Measurements from ENCODE around the gene PLD1. TPM values are rescaled to one million over a fixed set of nuclear protein-coding genes. Genes with fewer than 3 reads are reported as not detected.
A peak's percentile ranks its signal among the peaks of the same experiment; 100 is the strongest.

PLD1 gene
- total RNA-seq, 1 donor from 2014 or later = 59.5 TPM

DNA sequence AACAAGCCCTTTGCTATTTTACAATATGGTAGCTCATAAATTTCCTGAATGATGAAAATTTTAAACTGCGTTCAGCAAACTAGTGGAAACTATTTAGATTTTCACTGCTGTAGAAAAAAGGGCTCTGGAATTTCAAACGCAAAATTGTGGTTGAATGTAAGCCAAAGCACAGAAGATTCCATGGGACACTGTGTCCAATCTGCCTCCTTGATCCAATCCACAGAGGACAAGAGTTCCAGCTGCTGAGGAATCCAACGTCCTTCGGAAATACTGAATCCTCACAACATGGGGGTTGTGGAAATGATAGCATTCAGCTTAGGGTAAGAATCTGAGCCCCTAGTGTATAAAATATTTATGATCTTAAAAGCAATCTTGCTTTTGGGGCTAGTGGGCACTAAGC is 161.0 kb downstream of the PLD1 start:
- Histone ChIP-seq H3K27ac (replicated peaks) (peak overlapping the region; percentile 83), H3K36me3 (peaks cover 12% of the 10 kb centered on the region), H3K4me1 (peaks cover 92% of the 10 kb centered on the region), H3K9me3 (replicated peaks) (no peaks in the 10 kb centered on the region), H3K27me3 (ENCODE audit: low read depth) (no peaks in the 10 kb centered on the region), H3K4me3 (no peak overlapping the region)
- intact Hi-C loops (cut with micrococcal nuclease) = loop anchor here (10.0 kb wide), 1 partner anchor 116 kb away; no protein-coding TSS in a partner anchor
- no peak for DNase-seq
- TF ChIP-seq, protein P1, sequence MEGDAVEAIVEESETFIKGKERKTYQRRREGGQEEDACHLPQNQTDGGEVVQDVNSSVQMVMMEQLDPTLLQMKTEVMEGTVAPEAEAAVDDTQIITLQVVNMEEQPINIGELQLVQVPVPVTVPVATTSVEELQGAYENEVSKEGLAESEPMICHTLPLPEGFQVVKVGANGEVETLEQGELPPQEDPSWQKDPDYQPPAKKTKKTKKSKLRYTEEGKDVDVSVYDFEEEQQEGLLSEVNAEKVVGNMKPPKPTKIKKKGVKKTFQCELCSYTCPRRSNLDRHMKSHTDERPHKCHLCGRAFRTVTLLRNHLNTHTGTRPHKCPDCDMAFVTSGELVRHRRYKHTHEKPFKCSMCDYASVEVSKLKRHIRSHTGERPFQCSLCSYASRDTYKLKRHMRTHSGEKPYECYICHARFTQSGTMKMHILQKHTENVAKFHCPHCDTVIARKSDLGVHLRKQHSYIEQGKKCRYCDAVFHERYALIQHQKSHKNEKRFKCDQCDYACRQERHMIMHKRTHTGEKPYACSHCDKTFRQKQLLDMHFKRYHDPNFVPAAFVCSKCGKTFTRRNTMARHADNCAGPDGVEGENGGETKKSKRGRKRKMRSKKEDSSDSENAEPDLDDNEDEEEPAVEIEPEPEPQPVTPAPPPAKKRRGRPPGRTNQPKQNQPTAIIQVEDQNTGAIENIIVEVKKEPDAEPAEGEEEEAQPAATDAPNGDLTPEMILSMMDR (IDR thresholded peaks at IDR 0.05; ENCODE audit: borderline replicate concordance) = peak; percentile 17

DNA sequence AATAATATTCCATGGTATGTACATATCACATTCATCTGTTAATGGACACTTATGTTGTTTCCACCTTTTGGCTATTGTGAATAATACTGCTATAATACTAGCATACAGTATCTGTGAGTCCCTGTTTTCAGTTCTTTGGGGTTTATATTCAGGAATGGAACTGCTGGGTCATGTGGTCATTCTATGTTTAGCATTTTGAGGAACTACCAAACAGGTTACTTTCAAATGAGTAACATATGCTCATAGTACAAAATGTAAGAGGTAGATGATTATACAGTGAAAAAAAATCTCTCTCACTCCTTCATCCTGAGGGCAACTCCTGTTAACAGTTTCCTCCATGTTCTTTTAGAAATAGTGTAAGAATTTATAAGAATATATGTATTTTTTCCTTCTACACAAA is 162.2 kb downstream of the PLD1 start:
- TF ChIP-seq, protein P1 (IDR thresholded peaks at IDR 0.05; ENCODE audit: borderline replicate concordance) = no peak
- Histone ChIP-seq H3K4me1 (peaks cover 92% of the 10 kb centered on the region), H3K4me3 (no peak overlapping the region), H3K27ac (replicated peaks) (peak overlapping the region; percentile 83), H3K36me3 (peaks cover 5% of the 10 kb centered on the region), H3K27me3 (ENCODE audit: low read depth) (no peaks in the 10 kb centered on the region), H3K9me3 (replicated peaks) (no peaks in the 10 kb centered on the region)
- intact Hi-C loops (cut with micrococcal nuclease) = loop anchor here (10.0 kb wide), 1 partner anchor 117 kb away; no protein-coding TSS in a partner anchor
- no peak for DNase-seq

DNA sequence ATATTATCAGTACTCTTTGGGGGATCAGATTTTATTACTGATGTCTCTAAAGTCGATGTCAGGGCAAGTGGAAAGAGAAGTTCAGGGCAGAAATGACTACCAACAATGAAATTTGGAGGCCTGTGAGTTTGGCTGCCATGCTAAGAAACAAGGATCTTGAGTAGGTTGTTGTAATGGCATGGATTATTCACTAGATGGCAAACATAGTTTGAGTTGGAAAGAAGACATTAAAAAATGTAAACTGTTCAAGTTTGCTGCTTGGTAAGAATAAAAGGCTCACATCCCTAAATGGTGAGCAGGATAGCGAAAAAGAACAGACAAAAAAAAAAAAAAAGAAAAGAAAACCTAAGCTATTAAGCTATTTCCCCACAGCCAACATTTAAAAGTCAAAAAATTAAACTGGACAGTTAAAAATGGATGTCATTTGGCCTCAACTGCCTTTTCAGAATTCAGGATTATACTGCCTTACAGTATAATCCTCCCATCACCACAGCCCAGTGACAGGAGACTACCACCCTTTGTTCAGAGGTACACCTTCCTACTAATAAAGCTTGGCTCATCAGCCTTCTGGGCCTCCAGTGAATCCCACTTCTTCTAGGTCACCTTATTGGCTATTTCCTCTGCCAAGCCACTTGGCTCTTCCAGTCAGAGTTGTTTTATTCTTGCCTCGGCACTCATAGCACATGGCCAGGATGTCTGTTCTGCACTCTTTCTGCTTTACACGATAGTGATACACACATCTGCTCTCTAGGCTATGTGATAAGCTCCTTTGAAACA is 163.7 kb downstream of the PLD1 start:
- peaks cover 92% of the 10 kb centered on the region for H3K4me1 ChIP-seq
- no peak for DNase-seq
- intact Hi-C loops (cut with micrococcal nuclease) = loop anchor here (10.0 kb wide), 1 partner anchor 118 kb away; no protein-coding TSS in a partner anchor
- no peaks in the 10 kb centered on the region for H3K27me3 ChIP-seq (ENCODE audit: low read depth)
- H3K4me3 ChIP-seq = no peak overlapping the region
- peak overlapping the region; percentile 83 for H3K27ac ChIP-seq (replicated peaks)
- TF ChIP-seq, protein P1 (IDR thresholded peaks at IDR 0.05; ENCODE audit: borderline replicate concordance) = peak; percentile 70
- peaks cover 12% of the 10 kb centered on the region for H3K36me3 ChIP-seq
- H3K9me3 ChIP-seq (replicated peaks) = no peaks in the 10 kb centered on the region

DNA sequence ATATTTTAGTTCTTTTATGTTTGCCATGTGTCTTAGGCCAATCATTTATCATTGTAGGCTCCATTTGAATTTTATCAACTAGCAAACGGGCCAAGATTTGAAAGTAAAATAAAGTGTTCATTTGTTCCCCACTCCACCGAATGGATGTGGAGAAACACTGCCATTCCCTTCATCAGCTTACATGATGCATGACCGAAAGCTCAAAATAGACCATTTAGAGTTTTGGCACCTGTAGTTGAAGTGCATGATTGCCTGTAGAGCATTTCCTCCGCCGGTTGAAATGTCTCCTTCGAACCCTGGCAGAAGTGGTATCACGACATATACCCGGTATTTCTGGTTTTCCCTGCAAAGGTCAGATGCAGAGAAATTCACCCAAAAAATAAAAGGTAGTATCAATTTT is 165.6 kb downstream of the PLD1 start:
- peaks cover 11% of the 10 kb centered on the region for H3K36me3 ChIP-seq
- no peaks in the 10 kb centered on the region for H3K9me3 ChIP-seq (replicated peaks)
- peaks cover 93% of the 10 kb centered on the region for H3K4me1 ChIP-seq
- H3K4me3 ChIP-seq = no peak overlapping the region
- peak overlapping the region; percentile 83 for H3K27ac ChIP-seq (replicated peaks)
- TF ChIP-seq, protein P1 (IDR thresholded peaks at IDR 0.05; ENCODE audit: borderline replicate concordance) = no peak
- no peak for DNase-seq
- H3K27me3 ChIP-seq (ENCODE audit: low read depth) = no peaks in the 10 kb centered on the region
- intact Hi-C loops (cut with micrococcal nuclease) = loop anchor here (10.0 kb wide), 1 partner anchor 120 kb away; no protein-coding TSS in a partner anchor

DNA sequence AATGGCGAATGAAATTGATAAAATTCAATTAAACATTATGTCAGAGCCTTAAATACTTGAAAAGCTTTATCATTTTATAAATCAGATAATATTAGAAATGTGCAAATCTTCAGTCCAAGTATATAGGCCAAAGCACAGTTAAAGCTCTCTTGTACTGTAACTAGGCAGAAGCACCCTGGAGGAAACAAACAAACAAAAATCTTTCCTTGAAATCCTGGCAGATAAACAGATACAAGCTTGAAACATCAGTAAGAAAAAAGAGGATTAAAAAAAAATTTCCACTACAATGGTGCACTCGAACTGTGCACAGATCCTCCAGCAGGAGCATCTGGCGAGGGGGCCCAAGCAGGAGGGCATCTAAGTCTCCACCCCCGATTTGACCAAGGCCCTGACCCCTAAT is 166.6 kb downstream of the PLD1 start:
- peaks cover 83% of the 10 kb centered on the region for H3K4me1 ChIP-seq
- TF ChIP-seq, protein P1 (IDR thresholded peaks at IDR 0.05; ENCODE audit: borderline replicate concordance) = no peak
- H3K9me3 ChIP-seq (replicated peaks) = no peaks in the 10 kb centered on the region
- no peak for DNase-seq
- peaks cover 14% of the 10 kb centered on the region for H3K36me3 ChIP-seq
- no peaks in the 10 kb centered on the region for H3K27me3 ChIP-seq (ENCODE audit: low read depth)
- H3K4me3 ChIP-seq = no peak overlapping the region
- peak overlapping the region; percentile 83 for H3K27ac ChIP-seq (replicated peaks)
- intact Hi-C loops (cut with micrococcal nuclease) = loop anchor here (10.0 kb wide), 1 partner anchor 121 kb away; no protein-coding TSS in a partner anchor
